Measurements from ENCODE around the gene SORL1. TPM values are rescaled to one million over a fixed set of nuclear protein-coding genes. Genes with fewer than 3 reads are reported as not detected.

SORL1 gene
- total and polyA plus RNA-seq, 2 of the 13 experiments (the other 11 are each of a cell fraction or from before 2014, with no cell fraction given), result 21.3 to 148 TPM

DNA sequence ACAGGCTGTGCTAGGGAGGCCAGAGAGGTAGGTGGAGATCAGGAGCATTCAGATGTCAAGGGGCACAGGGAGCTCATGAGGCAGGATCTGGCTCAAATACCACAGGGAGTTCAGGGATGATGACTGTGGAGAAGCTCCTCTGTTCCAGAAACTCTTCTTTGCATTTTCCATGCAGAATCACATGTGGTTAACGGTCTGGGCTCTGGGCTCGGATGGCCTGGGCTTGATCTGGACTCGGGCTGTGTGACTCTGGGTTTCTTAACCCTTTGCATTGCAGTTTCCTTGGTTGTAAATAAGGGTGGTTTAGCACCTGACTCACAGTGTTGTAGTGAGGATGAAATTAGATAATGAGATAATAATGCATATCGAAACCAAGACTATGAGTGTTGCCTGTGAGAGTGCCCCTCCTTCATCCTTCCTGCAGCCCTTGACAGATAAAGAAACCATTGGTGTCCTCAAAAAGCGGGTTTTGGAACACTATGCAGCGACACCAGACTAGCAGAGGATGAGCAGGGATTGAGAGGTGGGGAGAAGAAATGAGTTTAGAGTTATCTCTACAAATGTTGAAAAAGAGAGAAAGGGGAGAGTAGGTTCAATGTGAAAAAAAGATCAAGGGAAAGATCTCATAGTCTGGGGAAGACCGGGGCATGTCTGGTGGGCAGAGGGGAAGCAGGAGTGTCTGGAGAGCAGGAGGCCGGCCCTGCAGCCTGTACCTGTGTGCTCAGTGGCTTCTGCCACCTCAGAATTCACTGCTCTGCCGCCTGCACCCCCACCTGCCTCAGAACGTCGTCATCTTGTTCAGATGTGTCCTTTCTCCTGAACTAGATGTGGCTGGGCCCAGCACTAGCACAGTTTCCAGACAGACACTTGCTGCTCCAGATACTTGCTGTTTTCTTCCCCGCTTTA lies 198.5 kb downstream of the SORL1 start:
- no peaks in the 10 kb centered on the region for H3K36me3 ChIP-seq (replicated peaks in 1 of 2; ENCODE audit: control insufficient read depth in 1 of 2, insufficient read depth in 2 of 2, low read length in 2 of 2)
- no TSS peak for BruUV-seq (replicated peaks)
- in situ Hi-C loops (cut with HindIII; ENCODE audit: extremely low pct_ligation_motif_present, low pct_unique_long_range_greater_than_20kb), result loop anchor here (5.0 to 10.0 kb wide), 4 partner anchors 374 to 857 kb away; partner anchors contain the start of gene BLID

More for the DNA sequence above, 198.5 kb downstream of the SORL1 start:
- Histone ChIP-seq H3K27ac (ENCODE audit: extremely low read length, insufficient read depth, low read length) (no peak overlapping the region), H3K27me3 (ENCODE audit: control insufficient read depth in 1 of 2, insufficient read depth in 2 of 2, low read length in 2 of 2) (peaks cover 0 to 12% of the 10 kb centered on the region in 2 experiments; a peak in 3 of 5 replicates), H3K4me2 (ENCODE audit: low read depth, low read length) (no peak overlapping the region), H3K9me3 (ENCODE audit: low read length) (no peaks in the 10 kb centered on the region), H4K20me1 (ENCODE audit: insufficient read depth, low read length) (no peaks in the 10 kb centered on the region), H3K79me2 (ENCODE audit: insufficient read depth, low read length) (no peaks in the 10 kb centered on the region), H3K9ac (ENCODE audit: insufficient read depth, low read depth, low read length) (no peak overlapping the region), H3K4me3 (replicated peaks in 1 of 3; ENCODE audit: insufficient read depth in 1 of 3, low read depth in 2 of 3, low read length in 3 of 3) (no peak overlapping the region), H3K4me1 (ENCODE audit: insufficient read depth, low read length) (peaks cover 29% of the 10 kb centered on the region), H2AFZ (ENCODE audit: low read length) (no peak overlapping the region)
- ATAC-seq (no peak), FAIRE-seq (no peak), DNase-seq (ENCODE audit: low spot score) (no peak)
- TF ChIP-seq AKAP8 (CRISPR knock-in tag; IDR thresholded peaks at IDR 0.05), result no peak
- TF ChIP-seq ZNF777 (CRISPR knock-in tag; IDR thresholded peaks at IDR 0.05), result no peak
- no peak for TF ChIP-seq ZNF317 (CRISPR knock-in tag; IDR thresholded peaks at IDR 0.05)
- TF ChIP-seq, protein P1, sequence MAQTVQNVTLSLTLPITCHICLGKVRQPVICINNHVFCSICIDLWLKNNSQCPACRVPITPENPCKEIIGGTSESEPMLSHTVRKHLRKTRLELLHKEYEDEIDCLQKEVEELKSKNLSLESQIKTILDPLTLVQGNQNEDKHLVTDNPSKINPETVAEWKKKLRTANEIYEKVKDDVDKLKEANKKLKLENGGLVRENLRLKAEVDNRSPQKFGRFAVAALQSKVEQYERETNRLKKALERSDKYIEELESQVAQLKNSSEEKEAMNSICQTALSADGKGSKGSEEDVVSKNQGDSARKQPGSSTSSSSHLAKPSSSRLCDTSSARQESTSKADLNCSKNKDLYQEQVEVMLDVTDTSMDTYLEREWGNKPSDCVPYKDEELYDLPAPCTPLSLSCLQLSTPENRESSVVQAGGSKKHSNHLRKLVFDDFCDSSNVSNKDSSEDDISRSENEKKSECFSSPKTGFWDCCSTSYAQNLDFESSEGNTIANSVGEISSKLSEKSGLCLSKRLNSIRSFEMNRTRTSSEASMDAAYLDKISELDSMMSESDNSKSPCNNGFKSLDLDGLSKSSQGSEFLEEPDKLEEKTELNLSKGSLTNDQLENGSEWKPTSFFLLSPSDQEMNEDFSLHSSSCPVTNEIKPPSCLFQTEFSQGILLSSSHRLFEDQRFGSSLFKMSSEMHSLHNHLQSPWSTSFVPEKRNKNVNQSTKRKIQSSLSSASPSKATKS (CRISPR knock-in tag; IDR thresholded peaks at IDR 0.05), result no peak
- no peak for TF ChIP-seq HHEX (CRISPR knock-in tag; IDR thresholded peaks at IDR 0.05)
- TF ChIP-seq ZNF850 (CRISPR knock-in tag; conservative IDR thresholded peaks at IDR 0.05), result no peak
- TF ChIP-seq KDM5B (CRISPR knock-in tag; IDR thresholded peaks at IDR 0.05; ENCODE audit: borderline replicate concordance), result no peak
- TF ChIP-seq PRPF4 (IDR thresholded peaks at IDR 0.05; ENCODE audit: low read depth, low read length, poor library complexity, severe bottlenecking), result no peak
- whole genome bisulfite sequencing (ENCODE audit: low lambda C conversion rate), result 22% methylated on average over 11 of the region's 12 CpGs
- CTCF ChIA-PET (ENCODE audit: low intra/inter-chr PET ratio, low total read pairs), result interaction anchor here (1.6 kb wide), 1 partner anchor 553 kb away, joined by 4 read pairs; no protein-coding TSS in a partner anchor
- POLR2A ChIA-PET, result no interaction called here
- intact Hi-C loops (cut with micrococcal nuclease; ENCODE audit: unreplicated experiment), result no loop called here

All from HepG2 (cell line).